Measurements from ENCODE around the gene OR7C2. TPM values are rescaled to one million over a fixed set of nuclear protein-coding genes. Genes with fewer than 3 reads are reported as not detected.

OR7C2 gene
- total RNA-seq (2022; extraction: Qiagen RNA extraction; ENCODE audit: low read depth), result not detected in 5 replicates

DNA sequence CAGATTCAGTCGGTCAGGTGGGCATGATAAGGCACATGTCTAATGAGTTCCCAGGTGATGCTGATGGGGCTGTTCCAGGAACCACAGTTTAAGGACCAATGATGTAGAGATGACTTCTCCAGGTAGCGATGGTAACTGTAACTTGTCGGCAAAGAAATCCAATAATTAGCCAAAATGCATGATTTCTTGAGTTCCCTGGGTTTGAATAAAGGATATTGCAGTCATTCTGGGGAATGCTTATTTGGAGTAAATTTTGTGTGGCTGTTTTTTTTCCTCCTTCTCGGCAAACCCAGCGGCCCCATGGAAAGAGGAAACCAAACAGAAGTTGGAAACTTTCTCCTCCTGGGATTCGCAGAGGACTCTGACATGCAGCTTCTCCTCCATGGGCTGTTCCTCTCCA lies at the start of gene OR7C2:
TSS of gene OR7C2 (plus strand) at position 301 of the 400 bp plus-strand sequence. CDS start at position 301, 0 bp downstream.

DNA sequence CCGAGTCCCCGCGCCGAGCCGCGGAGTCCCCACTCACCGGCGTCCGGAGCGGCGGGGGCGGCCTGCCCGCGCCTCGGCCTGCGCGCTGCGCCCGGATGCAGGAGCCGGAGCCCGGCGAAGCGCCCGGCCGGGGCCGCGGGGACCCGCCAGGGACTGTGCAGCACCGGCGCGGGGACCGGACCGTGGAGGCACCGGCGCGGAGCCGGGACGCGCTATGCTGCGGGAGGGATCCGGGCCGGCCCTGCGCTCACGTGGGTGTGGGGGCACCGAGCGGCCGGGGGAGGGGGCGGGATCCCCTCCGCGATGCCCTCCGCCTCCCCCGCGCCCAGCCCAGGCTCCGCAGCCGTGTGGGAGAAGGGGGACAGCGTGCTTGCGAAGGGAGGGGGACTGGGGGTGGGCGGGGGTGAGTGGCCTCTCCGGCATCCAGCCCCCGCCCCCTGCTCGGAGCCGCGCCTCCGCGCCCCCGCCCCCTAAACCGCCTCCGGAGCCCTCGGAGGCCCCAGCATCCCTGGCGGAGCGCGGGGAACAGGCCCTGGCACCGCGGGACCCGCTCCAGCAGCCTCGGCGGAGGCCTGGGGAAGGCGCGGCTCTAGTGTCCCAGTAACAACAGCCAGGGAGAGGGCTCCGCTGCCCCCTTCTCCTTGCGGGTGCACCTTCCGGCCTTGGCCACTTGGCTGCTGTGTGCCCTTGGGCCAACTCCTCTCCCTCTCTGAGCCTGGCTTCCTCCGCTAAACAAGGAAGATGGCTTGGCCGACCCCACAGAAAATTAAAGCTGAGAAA lies 38.4 kb downstream of the OR7C2 start, which contains the start of gene SLC1A6:
TSS of gene SLC1A6 (minus strand) at position 389 of the 780 bp plus-strand sequence. CDS start 6,954 bp downstream, outside the sequence.

Other genes with a start within 250 kb of the OR7C2 start
- 0.53 to 1.4 TPM (median 0.99 TPM) in 5 replicates for gene ADGRE2, start 162.9 kb upstream of the OR7C2 start, total RNA-seq (2022; extraction: Qiagen RNA extraction; ENCODE audit: low read depth)
- not detected in 5 replicates for gene OR7A5, start 106.3 kb upstream of the OR7C2 start, total RNA-seq (2022; extraction: Qiagen RNA extraction; ENCODE audit: low read depth)
- gene OR7C1, start 106.3 kb upstream of the OR7C2 start, total RNA-seq (2022; extraction: Qiagen RNA extraction; ENCODE audit: low read depth), result not detected in 5 replicates
- not detected in 5 replicates for gene OR7A10, start 92.6 kb upstream of the OR7C2 start, total RNA-seq (2022; extraction: Qiagen RNA extraction; ENCODE audit: low read depth)
- not detected in 5 replicates for gene OR7A17, start 55.4 kb upstream of the OR7C2 start, total RNA-seq (2022; extraction: Qiagen RNA extraction; ENCODE audit: low read depth)
- gene SLC1A6, start 38.4 kb downstream of the OR7C2 start, total RNA-seq (2022; extraction: Qiagen RNA extraction; ENCODE audit: low read depth), result not detected in 5 replicates
- gene CASP14, start 108.0 kb downstream of the OR7C2 start, total RNA-seq (2022; extraction: Qiagen RNA extraction; ENCODE audit: low read depth), result not detected in 5 replicates
- not detected in 5 replicates for gene OR1I1, start 140.7 kb downstream of the OR7C2 start, total RNA-seq (2022; extraction: Qiagen RNA extraction; ENCODE audit: low read depth)
- gene SYDE1, start 165.9 kb downstream of the OR7C2 start, total RNA-seq (2022; extraction: Qiagen RNA extraction; ENCODE audit: low read depth), result 9.3 to 19.2 TPM (median 17.4 TPM) in 5 replicates

All from A549 treated with ZK216348 at 1 μM for 4 hours (cell line).